ENCODE data around the gene AGO3.

DNA sequence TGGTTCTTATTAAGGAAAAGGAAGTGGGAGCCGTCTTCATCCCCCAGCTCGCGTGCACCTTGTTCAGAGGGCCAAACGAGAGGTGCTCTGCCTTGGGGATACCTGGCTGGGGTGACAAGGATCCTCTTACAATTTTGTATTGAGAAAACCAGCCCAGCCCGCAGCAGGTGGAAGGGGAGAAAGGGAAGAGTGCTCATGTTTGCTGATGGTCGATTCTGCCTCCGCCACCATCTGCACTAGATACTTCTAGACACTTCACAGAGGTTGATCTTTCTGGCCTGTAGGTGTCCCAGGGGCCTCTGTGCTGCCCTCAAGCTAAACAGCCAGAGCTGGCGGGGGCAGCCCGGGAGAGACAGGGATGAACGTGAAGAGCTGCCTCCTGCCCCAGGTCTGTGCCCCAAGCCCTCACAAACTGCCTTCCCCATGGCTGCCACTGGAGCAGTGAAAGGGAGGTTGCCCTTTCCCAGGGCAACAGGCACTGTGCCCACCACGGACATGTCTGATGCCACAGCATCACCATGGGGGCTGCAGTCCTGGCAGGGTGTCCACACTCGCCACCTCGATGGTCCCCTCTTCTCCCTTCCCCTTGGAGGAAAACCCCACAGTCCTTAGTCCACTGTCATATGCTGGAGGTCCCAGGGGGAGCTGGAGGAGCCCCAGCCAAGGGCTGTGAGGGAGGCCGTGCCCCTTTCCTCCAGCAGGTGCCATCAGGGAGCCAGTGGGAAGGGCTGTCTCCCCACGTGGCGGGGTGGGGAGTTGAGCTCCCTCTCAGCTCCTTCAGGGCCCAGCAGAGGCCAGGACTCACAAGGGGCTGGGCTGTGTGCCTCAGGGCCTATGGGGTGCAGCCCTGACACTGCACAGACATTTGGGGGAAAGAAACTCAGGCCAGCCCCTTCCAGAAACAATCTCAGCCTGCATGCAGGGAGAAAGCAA lies 165.9 kb downstream of the AGO3 start:
- TF ChIP-seq, protein P1, sequence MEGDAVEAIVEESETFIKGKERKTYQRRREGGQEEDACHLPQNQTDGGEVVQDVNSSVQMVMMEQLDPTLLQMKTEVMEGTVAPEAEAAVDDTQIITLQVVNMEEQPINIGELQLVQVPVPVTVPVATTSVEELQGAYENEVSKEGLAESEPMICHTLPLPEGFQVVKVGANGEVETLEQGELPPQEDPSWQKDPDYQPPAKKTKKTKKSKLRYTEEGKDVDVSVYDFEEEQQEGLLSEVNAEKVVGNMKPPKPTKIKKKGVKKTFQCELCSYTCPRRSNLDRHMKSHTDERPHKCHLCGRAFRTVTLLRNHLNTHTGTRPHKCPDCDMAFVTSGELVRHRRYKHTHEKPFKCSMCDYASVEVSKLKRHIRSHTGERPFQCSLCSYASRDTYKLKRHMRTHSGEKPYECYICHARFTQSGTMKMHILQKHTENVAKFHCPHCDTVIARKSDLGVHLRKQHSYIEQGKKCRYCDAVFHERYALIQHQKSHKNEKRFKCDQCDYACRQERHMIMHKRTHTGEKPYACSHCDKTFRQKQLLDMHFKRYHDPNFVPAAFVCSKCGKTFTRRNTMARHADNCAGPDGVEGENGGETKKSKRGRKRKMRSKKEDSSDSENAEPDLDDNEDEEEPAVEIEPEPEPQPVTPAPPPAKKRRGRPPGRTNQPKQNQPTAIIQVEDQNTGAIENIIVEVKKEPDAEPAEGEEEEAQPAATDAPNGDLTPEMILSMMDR (conservative IDR thresholded peaks at IDR 0.05; ENCODE audit: low read length): peak; percentile 47; the same call in 1 of the 2 replicates
- no peak for TF ChIP-seq EZH2phosphoT487 (IDR thresholded peaks at IDR 0.05; ENCODE audit: borderline replicate concordance, low read depth, low read length)
